Thoracic aorta (tissue), 2 donors: ENCODE results near the gene LMBR1. TPM values are rescaled to one million over a fixed set of nuclear protein-coding genes. Genes with fewer than 3 reads are reported as not detected.

Source experiments
- ATAC-seq: fragments of 150-250 bp; one replicate; pipeline ENCODE4 v1.8.0; 2017; ENCODE audit warnings: low read depth; ENCODE audit not compliant: insufficient number of reproducible peaks, low FRiP score
- DNase-seq: peaks from one replicate; pipeline ENCODE4 v3.0.0-alpha.2; 2020; ENCODE audit warnings: low spot score
- H3K27ac ChIP-seq, 2 donors: fragments of 200-600 bp; sonication (generic); 1 replicate in 1 of 2; 2 replicates in 1 of 2; pipeline ENCODE4 v1.5.1; 2016; ENCODE audit warnings: mild to moderate bottlenecking in 2 of 2, moderate library complexity in 2 of 2
- H3K27me3 ChIP-seq: fragments of 200-600 bp; sonication (generic); replicated peaks from 2 replicates; pipeline ENCODE4 v1.6.0; 2016; ENCODE audit warnings: mild to moderate bottlenecking; ENCODE audit not compliant: insufficient read depth
- H3K36me3 ChIP-seq: fragments of 200-600 bp; sonication (generic); one replicate; pipeline ENCODE4 v1.5.1; 2016
- H3K4me1 ChIP-seq, 2 donors: fragments of 200-600 bp; sonication (generic); 1 replicate in 1 of 2; 2 replicates in 1 of 2; pipeline versions ENCODE4 v1.5.1 to v1.6.0; 2016; ENCODE audit warnings: low read depth in 2 of 2, mild to moderate bottlenecking in 1 of 2; ENCODE audit not compliant: control insufficient read depth in 1 of 2
- H3K4me3 ChIP-seq: fragments of 200-600 bp; sonication (generic); 2 replicates; pipeline ENCODE4 v1.5.1; 2016; ENCODE audit warnings: mild to moderate bottlenecking
- H3K9me3 ChIP-seq: fragments of 200-600 bp; sonication (generic); 2 replicates; pipeline ENCODE4 v1.5.1; 2016
- CTCF ChIP-seq: fragments of 200-600 bp; sonication (generic); IDR thresholded peaks from one replicate; pipeline ENCODE4 v1.5.1; 2019; ENCODE audit warnings: antibody characterized with exemption
- total RNA-seq, 2 donors: library from RNA; depleted of rRNA; stranded (reverse); fragments of >200 nt; gene quantifications; one replicate each; pipeline versions ENCODE4 v1.1.0 to v1.2.3, GENCODE V29; 2016

LMBR1 gene
- total RNA-seq, 2 donors from 2014 or later = 54.3 to 56.6 TPM

- Histone ChIP-seq H3K4me1 (no peaks in the 10 kb centered on the region), H3K27ac (no peak overlapping the region), H3K36me3 (no peaks in the 10 kb centered on the region), H3K9me3 (no peaks in the 10 kb centered on the region), H3K27me3 (no peaks in the 10 kb centered on the region), H3K4me3 (no peak overlapping the region)
- DNase-seq = no peak
- no peak for ATAC-seq
- no peak for TF ChIP-seq CTCF
Observed at GRCh38 chr7:156783864-156784263, 109.1 kb downstream of the LMBR1 start.

GRCh38 chr7:156781972-156782371 lies 111.0 kb downstream of the LMBR1 start:
- Histone ChIP-seq H3K36me3 (no peaks in the 10 kb centered on the region), H3K4me3 (no peak overlapping the region), H3K27ac (no peak overlapping the region), H3K4me1 (peaks cover 0 to 3% of the 10 kb centered on the region in 2 donors), H3K9me3 (no peaks in the 10 kb centered on the region), H3K27me3 (no peaks in the 10 kb centered on the region)
- ATAC-seq (no peak), DNase-seq (no peak)
- TF ChIP-seq CTCF = no peak

- Histone ChIP-seq H3K36me3 (no peaks in the 10 kb centered on the region), H3K4me3 (no peak overlapping the region)
- TF ChIP-seq CTCF = no peak
Observed at GRCh38 chr7:156780724-156781455, 112.1 kb downstream of the LMBR1 start.

GRCh38 chr7:156778668-156779067 lies 114.3 kb downstream of the LMBR1 start:
- ATAC-seq = no peak
- H3K27ac ChIP-seq = no peak overlapping the region
- no peak for TF ChIP-seq CTCF

More at GRCh38 chr7:156780724-156781455, 112.1 kb downstream of the LMBR1 start:
- DNase-seq = no peak
- Histone ChIP-seq H3K27me3 (no peaks in the 10 kb centered on the region), H3K4me1 (peaks cover 0 to 9% of the 10 kb centered on the region in 2 donors), H3K27ac (no peak overlapping the region), H3K9me3 (no peaks in the 10 kb centered on the region)
- ATAC-seq = no peak

GRCh38 chr7:156778201-156778600 lies 114.8 kb downstream of the LMBR1 start:
- no peak for DNase-seq
- H3K4me3 ChIP-seq = no peak overlapping the region
- peaks cover 0 to 9% of the 10 kb centered on the region in 2 donors for H3K4me1 ChIP-seq
- TF ChIP-seq CTCF = no peak
- no peak overlapping the region for H3K27ac ChIP-seq
- no peak for ATAC-seq
- no peaks in the 10 kb centered on the region for H3K27me3 ChIP-seq
- no peaks in the 10 kb centered on the region for H3K9me3 ChIP-seq
- H3K36me3 ChIP-seq = no peaks in the 10 kb centered on the region

More at GRCh38 chr7:156778668-156779067, 114.3 kb downstream of the LMBR1 start:
- no peaks in the 10 kb centered on the region for H3K9me3 ChIP-seq
- DNase-seq = no peak
- H3K4me3 ChIP-seq = no peak overlapping the region
- no peaks in the 10 kb centered on the region for H3K27me3 ChIP-seq
- H3K4me1 ChIP-seq = peaks cover 0 to 9% of the 10 kb centered on the region in 2 donors
- no peaks in the 10 kb centered on the region for H3K36me3 ChIP-seq
